OCI-LY7 (cell line): ENCODE data around the gene GALM.
"Not testable (repeated sequence)": the region's sequence is repeated elsewhere in the genome, so short reads cannot be mapped to it uniquely, and the experiment has no call there.

ENCODE experiments used
- CTCF ChIP-seq: fragments of 200-600 bp; sonication (generic); conservative IDR thresholded peaks from 2 replicates; pipeline ENCODE4 v1.5.1; 2014; ENCODE audit warnings: mild to moderate bottlenecking, antibody characterized with exemption, low read length, moderate library complexity, mixed read lengths
- EZH2phosphoT487 ChIP-seq: fragments of 200-600 bp; sonication (generic); IDR thresholded peaks from 2 replicates; pipeline ENCODE4 v1.6.1; 2018; ENCODE audit warnings: low read depth, borderline replicate concordance, mild to moderate bottlenecking, mixed run types, antibody characterized with exemption, low read length, moderate library complexity, mixed read lengths

GRCh38 chr2:38708491-38708890, 42.6 kb downstream of the GALM start:
- TF ChIP-seq CTCF, EZH2phosphoT487: not testable (repeated sequence)
